Pancreas (tissue), 10 donors: ENCODE data around the gene C1QTNF7. TPM values are rescaled to one million over a fixed set of nuclear protein-coding genes. Genes with fewer than 3 reads are reported as not detected.

ENCODE experiments used
- ATAC-seq, 4 donors: fragments of 200-7000 bp; cut with Tn5 transposase; one replicate each; pipeline versions ENCODE4 v1.8.0 to v1.9.1; 2020; ENCODE audit warnings: mild to moderate bottlenecking in 4 of 4, moderate library complexity in 4 of 4
- DNase-seq, 6 donors: peaks; one replicate each; pipeline ENCODE4 v3.0.0-alpha.2; 2020
- FAIRE-seq: peaks from 2 replicates; lab custom pipeline; 2012; peaks lifted over from hg19 to GRCh38; lab: Jason Lieb, UNC
- H3K27ac ChIP-seq, 4 donors: fragments of 200-600 bp; sonication (generic); 1 replicate in 3 of 4; 2 replicates in 1 of 4; pipeline versions ENCODE4 v1.5.0 to v1.8.0; 2020
- H3K27me3 ChIP-seq, 4 donors: fragments of 200-600 bp; one replicate each; pipeline ENCODE4 v1.8.0; 2021
- H3K36me3 ChIP-seq, 3 donors: fragments of 200-600 bp; sonication (generic) in 1 of 3; one replicate each; pipeline versions ENCODE4 v1.5.0 to v1.8.0; 2020 to 2021
- H3K4me1 ChIP-seq, 3 donors: fragments of 200-600 bp; one replicate each; pipeline ENCODE4 v1.8.0; 2021
- H3K4me3 ChIP-seq, 4 donors: fragments of 200-600 bp; sonication (generic) in 2 of 4; one replicate each; pipeline versions ENCODE4 v1.5.0 to v1.8.0; 2020 to 2021
- H3K9me3 ChIP-seq, 4 donors: fragments of 200-600 bp; one replicate each; pipeline ENCODE4 v1.8.0; 2021
- WGBS, 2 donors: extraction: QIAGEN DNeasy Blood & Tissue Kit; methylation state at CpG; one replicate each; pipeline ENCODE4 v1.1.7; 2013; 5-methylcytosine and 5-hydroxymethylcytosine counted together
- intact Hi-C, 3 donors: fragments of 100-400 bp; cut with DNase I; formaldehyde crosslinking; loops; one replicate each; pipeline versions ENCODE4 v1.11.1 to v1.14.2; 2022
- polyA plus RNA-seq, 2 donors: library from polyadenylated mRNA; stranded (reverse); fragments of 200-250 nt; gene quantifications; one replicate each; pipeline ENCODE4 v1.2.3, GENCODE V29; 2013
- total RNA-seq, 6 donors: library from RNA; stranded (reverse); fragmentation: NEBNext Ultra II Directional in 4 of 6; extraction: Animal tissue kit (Norgen Biotek cat#: 25700) in 4 of 6; gene quantifications; one replicate each; pipeline versions ENCODE4 v1.2.1 to v1.2.4, GENCODE V29; 2021 to 2023
- TF ChIP-seq, protein P1 (sequence below), 4 donors: fragments of 200-600 bp; sonication (generic) in 3 of 4; IDR thresholded peaks; one replicate each; pipeline versions ENCODE4 v1.5.0 to v1.8.0; 2021; ENCODE audit warnings: antibody characterized with exemption in 4 of 4
- donor health status: healthy with polysubstance abuse.
- donor health status: DM: no; HTN: no; CAD: no; lungs with moderate emphysema.
- donor health status: DM: no; HTN: no; CAD: no.
- donor health status: control.
- donor health status: control.
- donor health status: Bipolar disorder and iron deficiency.
- donor health status: DM: yes; HTN: yes; CAD: no.
- donor health status: DM: no; HTN: no; CAD: no.
- donor health status: DM: no; HTN: no; CAD: no.
- donor health status: DM: yes; HTN: yes; CAD: no.

Gene C1QTNF7
- total and polyA plus RNA-seq, 8 donors = 0.03 to 1.1 (median 0.38) TPM

DNA sequence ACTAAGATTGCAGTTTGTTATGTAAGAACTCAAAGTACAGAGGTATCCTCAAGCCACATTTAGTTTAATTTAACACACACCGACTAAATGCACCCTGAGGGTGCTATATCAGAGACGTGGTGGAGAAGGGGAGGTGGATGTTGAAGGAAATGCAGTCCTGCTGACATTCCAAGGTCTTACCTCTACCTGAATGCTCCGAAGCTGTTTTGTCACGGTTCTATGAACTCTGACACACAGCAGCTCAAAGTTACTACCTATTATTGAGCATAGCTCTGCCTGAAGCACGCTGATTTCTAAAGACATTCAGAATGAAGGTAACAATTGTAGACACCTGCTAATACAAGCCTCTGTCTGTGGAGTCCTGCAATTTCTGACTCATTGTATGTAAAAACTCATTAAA lies 48.6 kb downstream of the C1QTNF7 start:
- H3K4me1 ChIP-seq = no peaks in the 10 kb centered on the region
- H3K4me3 ChIP-seq = no peak overlapping the region
- no peaks in the 10 kb centered on the region for H3K36me3 ChIP-seq
- FAIRE-seq (no peak), ATAC-seq (no peak), DNase-seq (no peak)
- H3K27ac ChIP-seq = no peak overlapping the region
- WGBS, 2 donors = 70 to 71% methylated on average over 5 of the region's 5 CpGs
- intact Hi-C loops = loop anchor here in 1 of 3 donors (5.0 kb wide), 1 partner anchor 176 kb away; no protein-coding TSS in a partner anchor
- no peaks in the 10 kb centered on the region for H3K9me3 ChIP-seq
- TF ChIP-seq, protein P1, sequence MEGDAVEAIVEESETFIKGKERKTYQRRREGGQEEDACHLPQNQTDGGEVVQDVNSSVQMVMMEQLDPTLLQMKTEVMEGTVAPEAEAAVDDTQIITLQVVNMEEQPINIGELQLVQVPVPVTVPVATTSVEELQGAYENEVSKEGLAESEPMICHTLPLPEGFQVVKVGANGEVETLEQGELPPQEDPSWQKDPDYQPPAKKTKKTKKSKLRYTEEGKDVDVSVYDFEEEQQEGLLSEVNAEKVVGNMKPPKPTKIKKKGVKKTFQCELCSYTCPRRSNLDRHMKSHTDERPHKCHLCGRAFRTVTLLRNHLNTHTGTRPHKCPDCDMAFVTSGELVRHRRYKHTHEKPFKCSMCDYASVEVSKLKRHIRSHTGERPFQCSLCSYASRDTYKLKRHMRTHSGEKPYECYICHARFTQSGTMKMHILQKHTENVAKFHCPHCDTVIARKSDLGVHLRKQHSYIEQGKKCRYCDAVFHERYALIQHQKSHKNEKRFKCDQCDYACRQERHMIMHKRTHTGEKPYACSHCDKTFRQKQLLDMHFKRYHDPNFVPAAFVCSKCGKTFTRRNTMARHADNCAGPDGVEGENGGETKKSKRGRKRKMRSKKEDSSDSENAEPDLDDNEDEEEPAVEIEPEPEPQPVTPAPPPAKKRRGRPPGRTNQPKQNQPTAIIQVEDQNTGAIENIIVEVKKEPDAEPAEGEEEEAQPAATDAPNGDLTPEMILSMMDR (IDR thresholded peaks at IDR 0.05) = no peak
- no peaks in the 10 kb centered on the region for H3K27me3 ChIP-seq

DNA sequence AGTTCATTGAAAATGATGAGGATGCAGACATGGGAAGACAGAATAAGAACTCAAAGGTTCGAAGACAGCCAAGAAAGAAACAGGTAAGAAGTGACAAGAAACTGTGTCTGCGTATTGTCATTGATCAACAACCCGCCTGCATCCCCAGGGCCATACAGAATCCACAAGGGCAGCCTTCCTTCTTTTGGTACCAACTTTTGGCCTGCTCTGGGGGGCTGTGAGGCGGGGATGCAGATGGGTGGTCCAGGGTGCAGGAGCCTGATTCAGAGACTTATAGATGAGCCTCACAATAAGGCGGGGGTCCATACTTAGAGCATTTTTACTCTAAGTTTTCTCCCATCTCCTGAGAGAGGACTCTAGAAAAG lies 50.9 kb downstream of the C1QTNF7 start:
- intact Hi-C loops = loop anchor here in 1 of 3 donors (5.0 kb wide), 1 partner anchor 174 kb away; no protein-coding TSS in a partner anchor
- ATAC-seq (no peak), FAIRE-seq (no peak), DNase-seq (no peak)
- Histone ChIP-seq H3K27me3 (no peaks in the 10 kb centered on the region), H3K27ac (no peak overlapping the region), H3K36me3 (no peaks in the 10 kb centered on the region), H3K4me3 (peak overlapping the region in 1 of 4 donors; percentile 49), H3K9me3 (no peaks in the 10 kb centered on the region), H3K4me1 (no peaks in the 10 kb centered on the region)
- TF ChIP-seq, protein P1 (IDR thresholded peaks at IDR 0.05) = no peak
- 46% methylated on average over 5 of the region's 5 CpGs for WGBS, 2 donors

DNA sequence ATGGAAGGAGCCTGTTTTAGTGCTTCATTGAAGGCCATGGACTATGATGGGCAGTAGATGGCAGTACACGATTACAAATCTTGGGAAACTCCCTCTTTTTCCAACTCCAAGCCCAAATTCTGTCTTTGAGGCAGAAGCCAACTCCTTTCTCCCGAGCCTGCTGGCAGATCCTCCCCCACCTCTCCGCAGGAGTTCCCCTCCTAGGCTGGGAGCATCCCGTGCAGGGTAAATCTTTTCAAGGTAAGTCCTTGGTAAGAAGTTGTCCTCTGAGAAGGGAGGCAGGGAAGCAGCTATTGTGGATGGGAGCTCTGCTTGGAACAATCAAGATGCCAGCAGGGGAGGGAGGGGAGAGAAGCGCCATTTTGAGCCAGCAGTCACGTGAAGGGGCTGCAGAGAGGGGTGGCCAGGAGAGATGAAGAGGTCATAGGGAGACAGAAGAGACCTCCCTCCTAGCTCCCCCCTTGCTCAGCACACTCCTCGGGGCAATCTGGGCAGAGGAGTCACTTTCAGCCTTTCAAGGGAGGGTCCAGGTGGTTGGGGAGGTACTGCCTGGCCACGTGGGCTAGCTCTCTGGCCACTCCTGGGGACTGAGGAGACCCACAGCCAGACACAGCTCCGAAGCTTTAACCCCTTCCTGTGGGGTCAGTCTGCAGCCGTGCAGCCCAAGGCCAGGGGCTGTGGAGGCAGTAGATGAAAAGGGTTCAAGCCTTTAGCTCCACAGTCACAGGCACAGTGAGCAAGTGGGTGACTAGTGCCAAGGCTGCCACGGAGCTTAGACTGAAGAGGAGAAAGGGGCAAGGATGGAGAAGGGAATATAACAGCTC lies 51.5 kb downstream of the C1QTNF7 start:
- ATAC-seq = peak; percentile 91 to 96 (median 96)
- Histone ChIP-seq H3K4me1 (no peaks in the 10 kb centered on the region), H3K36me3 (no peaks in the 10 kb centered on the region), H3K9me3 (no peaks in the 10 kb centered on the region), H3K4me3 (peak overlapping the region; percentile 1 to 49 (median 24)), H3K27me3 (no peaks in the 10 kb centered on the region), H3K27ac (peak overlapping the region in 2 of 4 donors; percentile 39 to 47)
- 13 to 19% methylated on average over 11 of the region's 11 CpGs for WGBS, 2 donors
- TF ChIP-seq, protein P1 (IDR thresholded peaks at IDR 0.05) = peak; percentile 31 to 56 (median 38)
- intact Hi-C loops = loop anchor here in 1 of 3 donors (5.0 kb wide), 1 partner anchor 173 kb away; no protein-coding TSS in a partner anchor
- no peak for FAIRE-seq
- peak in 5 of 6 donors; percentile 21 to 54 (median 38) for DNase-seq

DNA sequence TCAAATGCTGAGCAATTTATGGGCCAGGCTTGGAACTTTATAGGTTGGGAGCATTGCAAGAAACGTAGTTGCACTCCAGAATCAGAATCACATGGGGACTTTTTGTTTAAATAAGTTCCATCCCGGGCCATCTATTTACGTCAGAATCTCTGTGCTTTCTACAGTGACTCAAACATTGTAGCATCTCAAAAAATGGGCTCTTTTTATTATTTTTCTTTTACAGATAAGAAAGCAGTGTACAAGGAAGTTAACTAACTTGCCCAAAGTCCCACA lies 52.0 kb downstream of the C1QTNF7 start:
- H3K4me3 ChIP-seq = peak overlapping the region in 2 of 4 donors; percentile 34 to 49
- no peaks in the 10 kb centered on the region for H3K4me1 ChIP-seq
- DNase-seq (no peak), ATAC-seq (peak in 1 of 4 donors; percentile 5), FAIRE-seq (no peak)
- H3K36me3 ChIP-seq = no peaks in the 10 kb centered on the region
- intact Hi-C loops = loop anchor here in 1 of 3 donors (5.0 kb wide), 1 partner anchor 172 kb away; no protein-coding TSS in a partner anchor
- no peaks in the 10 kb centered on the region for H3K9me3 ChIP-seq
- WGBS, 2 donors = 37 to 53% methylated on average over 3 of the region's 3 CpGs
- H3K27ac ChIP-seq = no peak overlapping the region
- TF ChIP-seq, protein P1 (IDR thresholded peaks at IDR 0.05) = no peak
- no peaks in the 10 kb centered on the region for H3K27me3 ChIP-seq
